GM21423 (cell line): ENCODE data around the gene GCNA.
"Not testable (repeated sequence)": the region's sequence is repeated elsewhere in the genome, so short reads cannot be mapped to it uniquely, and the experiment has no call there.

Experiments used
- ATAC-seq: cut with Tn5 transposase; IDR thresholded peaks from one replicate; pipeline ENCODE4 v1.9.1; 2021; ENCODE audit warnings: mild to moderate bottlenecking, moderate library complexity; ENCODE audit not compliant: unreplicated experiment

The GCNA gene

GRCh38 chrX:71636438-71637252, 58.4 kb downstream of the GCNA start:
- ATAC-seq = no peak

DNA sequence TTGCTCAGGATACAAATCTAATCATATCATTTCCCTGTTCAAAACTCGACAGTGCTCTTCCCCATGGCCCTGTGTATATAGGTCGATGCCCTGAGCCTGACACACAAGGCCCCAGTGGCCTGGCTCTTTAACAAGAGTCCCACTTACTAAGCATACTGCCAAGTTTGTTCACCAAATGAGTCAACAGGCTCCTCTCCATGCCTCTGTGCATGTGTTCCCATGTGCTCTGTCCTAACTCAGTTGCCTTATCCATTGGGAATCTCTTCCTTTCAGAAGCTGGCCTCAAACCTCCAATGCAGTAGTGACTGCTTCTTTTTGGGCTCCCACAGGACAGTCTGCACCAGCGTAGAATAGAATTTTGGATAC, 59.0 kb downstream of the GCNA start:
- ATAC-seq = no peak

DNA sequence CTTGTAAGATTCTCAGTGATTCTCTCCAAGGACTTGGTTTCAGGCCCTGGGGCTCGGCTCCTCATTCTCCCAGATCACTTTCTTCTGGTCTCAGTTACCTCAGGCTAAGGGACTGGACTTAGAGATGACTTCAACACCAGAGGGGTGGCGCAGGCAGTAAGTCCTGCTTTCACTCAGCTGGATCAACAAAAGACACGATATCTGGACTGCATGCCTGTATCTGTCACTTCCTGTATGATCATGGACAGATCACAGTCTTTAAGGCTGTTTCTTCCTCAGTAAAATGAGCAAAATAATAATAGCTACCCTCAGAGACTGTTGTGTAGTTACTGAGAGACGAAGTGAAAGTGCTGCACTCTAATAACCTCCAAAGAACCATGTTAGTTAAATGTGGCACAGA, 59.6 kb downstream of the GCNA start:
- no peak for ATAC-seq

DNA sequence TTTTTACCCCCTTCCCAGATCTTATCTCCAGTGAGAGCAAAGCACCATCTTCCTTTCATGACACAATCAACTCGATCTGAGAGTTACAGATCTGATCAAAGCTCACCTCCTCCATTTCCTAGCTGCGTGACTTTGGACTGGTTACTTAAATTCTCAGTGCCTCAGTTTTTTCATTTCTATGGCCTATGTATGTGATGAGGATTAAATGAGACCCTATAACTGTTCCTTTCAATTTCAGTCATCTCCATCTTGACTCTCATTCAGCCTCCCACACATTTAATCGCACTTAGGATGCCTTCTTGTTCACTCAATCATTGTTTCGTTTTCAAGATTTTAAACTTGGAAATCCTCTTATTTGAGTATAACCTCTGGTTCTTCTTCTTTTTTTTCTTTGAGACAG, 60.2 kb downstream of the GCNA start:
- no peak for ATAC-seq

DNA sequence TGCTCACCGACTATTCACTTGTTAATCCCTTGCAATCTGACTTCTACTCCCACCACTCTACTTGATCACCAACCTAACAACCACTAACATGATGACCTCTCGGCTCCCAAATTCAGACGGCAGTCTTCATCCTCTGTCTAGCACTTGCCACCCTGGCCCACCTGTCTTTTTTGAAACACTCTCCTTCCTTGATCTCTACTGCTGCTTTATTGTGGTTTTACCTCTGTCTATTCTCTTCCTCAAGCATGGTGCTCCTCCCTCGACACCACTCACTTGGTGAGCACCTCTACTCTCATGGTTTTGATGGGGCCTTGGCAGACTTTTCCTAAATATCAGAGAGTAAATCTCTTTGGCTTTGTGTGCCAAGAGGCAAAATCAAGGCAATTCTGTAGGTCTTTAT, 61.8 kb downstream of the GCNA start:
- no peak for ATAC-seq

- ATAC-seq = not testable (repeated sequence)
Observed at GRCh38 chrX:71644406-71644805, 66.2 kb downstream of the GCNA start.

- ATAC-seq = peak; percentile 95
Observed at GRCh38 chrX:71650333-71650969, 72.2 kb downstream of the GCNA start.

- no peak for ATAC-seq
Observed at GRCh38 chrX:71652405-71652804, 74.2 kb downstream of the GCNA start.

GRCh38 chrX:71653344-71653743, 75.1 kb downstream of the GCNA start:
- no peak for ATAC-seq

DNA sequence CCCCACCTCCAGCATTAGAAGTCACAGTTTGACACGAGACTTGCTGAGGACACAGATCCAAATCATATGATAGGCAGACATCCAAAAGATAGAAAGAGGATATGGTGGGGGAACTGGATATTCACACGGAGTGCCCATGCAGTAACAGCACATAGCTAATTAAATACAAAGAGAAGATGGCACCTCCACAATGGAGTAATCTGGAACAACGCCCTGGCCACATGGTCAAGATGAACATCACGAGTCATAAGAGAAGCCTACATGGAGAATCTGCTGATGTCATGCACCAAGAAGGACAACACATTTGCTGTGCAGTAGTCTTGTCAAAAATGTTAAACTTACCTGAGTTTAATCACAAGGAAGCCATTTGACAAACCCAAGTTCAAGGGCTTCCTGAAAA, 79.0 kb downstream of the GCNA start:
- no peak for ATAC-seq

GRCh38 chrX:71659342-71659741, 81.1 kb downstream of the GCNA start:
- no peak for ATAC-seq

DNA sequence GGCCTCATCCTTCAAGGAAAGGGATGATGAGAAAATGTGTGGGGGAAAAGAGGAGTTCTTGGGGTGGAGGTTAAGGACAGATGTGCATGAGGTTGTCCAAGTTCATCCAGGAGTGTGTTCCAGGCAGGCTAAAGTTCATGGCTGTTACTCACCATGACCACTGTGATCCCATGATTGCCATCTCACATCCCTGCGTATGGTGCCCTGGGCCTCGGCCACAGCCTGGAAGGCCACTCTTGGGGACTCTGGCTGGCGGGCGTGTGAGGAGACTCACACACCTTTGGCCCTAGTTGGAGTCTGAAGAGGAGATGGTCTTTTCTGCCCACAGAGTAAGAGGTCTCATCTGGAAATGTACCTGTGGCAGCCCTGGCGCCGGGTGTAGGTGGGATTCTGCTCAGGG, 81.7 kb downstream of the GCNA start:
- no peak for ATAC-seq

GRCh38 chrX:71660562-71661416, 82.6 kb downstream of the GCNA start:
- ATAC-seq = no peak

- no peak for ATAC-seq
Observed at GRCh38 chrX:71661919-71662318, 83.7 kb downstream of the GCNA start.

- not testable (repeated sequence) for ATAC-seq
Observed at GRCh38 chrX:71662654-71663053, 84.4 kb downstream of the GCNA start.
